Measurements from ENCODE around the gene DUSP22. TPM values are rescaled to one million over a fixed set of nuclear protein-coding genes. Genes with fewer than 3 reads are reported as not detected.

DUSP22 gene
- total RNA-seq, 4 donors from 2014 or later: 53.2 to 89.8 (median 73.7) TPM

GRCh38 chr6:319177-320131 is 27.2 kb downstream of the DUSP22 start:
- DNase-seq (ENCODE audit: low spot score in 2 of 2): no peak

GRCh38 chr6:320351-321157 is 28.3 kb downstream of the DUSP22 start:
- no peaks in the 10 kb centered on the region for H3K27me3 ChIP-seq

More at GRCh38 chr6:319177-320131, 27.2 kb downstream of the DUSP22 start:
- TF ChIP-seq POLR2A (IDR thresholded peaks at IDR 0.05): no peak
- no peak for TF ChIP-seq EP300 (IDR thresholded peaks at IDR 0.05)
- no peak for TF ChIP-seq CTCF (IDR thresholded peaks at IDR 0.05)
- H3K27ac ChIP-seq: no peak overlapping the region
- H3K4me1 ChIP-seq: peaks cover 0 to 19% (median 2%) of the 10 kb centered on the region in 4 donors
- H3K4me3 ChIP-seq: no peak overlapping the region
- no peaks in the 10 kb centered on the region for H3K36me3 ChIP-seq
- no peaks in the 10 kb centered on the region for H3K27me3 ChIP-seq
- WGBS, 2 donors: 85 to 88% methylated on average over 14 of the region's 14 CpGs
- no peaks in the 10 kb centered on the region for H3K9me3 ChIP-seq

GRCh38 chr6:321158-321438 is 28.8 kb downstream of the DUSP22 start:
- DNase-seq (ENCODE audit: low spot score in 2 of 2): no peak
- Histone ChIP-seq H3K36me3 (peaks cover 0 to 1% (median 0%) of the 10 kb centered on the region in 3 donors), H3K27me3 (no peaks in the 10 kb centered on the region), H3K27ac (no peak overlapping the region), H3K4me3 (no peak overlapping the region), H3K9me3 (no peaks in the 10 kb centered on the region), H3K4me1 (peaks cover 0 to 24% (median 2%) of the 10 kb centered on the region in 4 donors)
- WGBS, 2 donors: 85 to 92% methylated on average over 1 of the region's 1 CpG
- TF ChIP-seq EP300 (IDR thresholded peaks at IDR 0.05): no peak
- no peak for TF ChIP-seq POLR2A (IDR thresholded peaks at IDR 0.05)
- TF ChIP-seq CTCF (IDR thresholded peaks at IDR 0.05): no peak

More at GRCh38 chr6:320351-321157, 28.3 kb downstream of the DUSP22 start:
- no peaks in the 10 kb centered on the region for H3K36me3 ChIP-seq
- H3K4me3 ChIP-seq: no peak overlapping the region
- no peak for DNase-seq (ENCODE audit: low spot score in 2 of 2)
- no peaks in the 10 kb centered on the region for H3K9me3 ChIP-seq
- 89 to 90% methylated on average over 13 of the region's 13 CpGs for WGBS, 2 donors
- H3K27ac ChIP-seq: no peak overlapping the region
- peaks cover 0 to 24% (median 2%) of the 10 kb centered on the region in 4 donors for H3K4me1 ChIP-seq
- TF ChIP-seq CTCF (IDR thresholded peaks at IDR 0.05) (no peak), POLR2A (IDR thresholded peaks at IDR 0.05) (no peak), EP300 (IDR thresholded peaks at IDR 0.05) (no peak)

GRCh38 chr6:321536-322258 is 29.4 kb downstream of the DUSP22 start:
- DNase-seq (ENCODE audit: low spot score in 2 of 2): no peak
- Histone ChIP-seq H3K4me3 (no peak overlapping the region), H3K4me1 (peaks cover 0 to 24% (median 2%) of the 10 kb centered on the region in 4 donors), H3K27me3 (no peaks in the 10 kb centered on the region), H3K9me3 (no peaks in the 10 kb centered on the region), H3K36me3 (peaks cover 0 to 5% (median 0%) of the 10 kb centered on the region in 3 donors), H3K27ac (no peak overlapping the region)
- TF ChIP-seq EP300 (IDR thresholded peaks at IDR 0.05): no peak
- TF ChIP-seq CTCF (IDR thresholded peaks at IDR 0.05): no peak
- TF ChIP-seq POLR2A (IDR thresholded peaks at IDR 0.05): no peak
- 57 to 62% methylated on average over 3 of the region's 3 CpGs for WGBS, 2 donors

All from tibial nerve (tissue), 4 donors.